Effector memory CD4-positive, alpha-beta T cell (primary cell): ENCODE results near the gene PRKAR2B.

Experiments
- DNase-seq, 3 donors: peaks; one replicate each; pipeline ENCODE4 v3.0.0-alpha.2; 2020
- H3K27ac ChIP-seq: 2 replicates; pipeline ENCODE4 v1.7.0; 2013; ENCODE audit warnings: mild to moderate bottlenecking, low read length, moderate library complexity; ENCODE audit not compliant: insufficient read depth, poor library complexity, severe bottlenecking
- H3K27me3 ChIP-seq: replicated peaks from 2 replicates; pipeline ENCODE4 v1.7.0; 2013; ENCODE audit warnings: mild to moderate bottlenecking, low read length; ENCODE audit not compliant: insufficient read depth, control insufficient read depth, poor library complexity, severe bottlenecking
- H3K36me3 ChIP-seq: 2 replicates; pipeline ENCODE4 v1.7.0; 2013; ENCODE audit warnings: mild to moderate bottlenecking, low read length, moderate library complexity; ENCODE audit not compliant: control insufficient read depth, insufficient read depth
- H3K4me1 ChIP-seq: 2 replicates; pipeline ENCODE4 v1.7.0; 2013; ENCODE audit warnings: low read length, mild to moderate bottlenecking; ENCODE audit not compliant: control insufficient read depth, insufficient read depth, poor library complexity, severe bottlenecking
- H3K4me3 ChIP-seq: 2 replicates; pipeline ENCODE4 v1.7.0; 2013; ENCODE audit warnings: low read length, low read depth, mild to moderate bottlenecking; ENCODE audit not compliant: insufficient read depth, poor library complexity, severe bottlenecking
- H3K9me3 ChIP-seq: 2 replicates; pipeline ENCODE4 v1.7.0; 2013; ENCODE audit warnings: mild to moderate bottlenecking, low read length, moderate library complexity; ENCODE audit not compliant: control insufficient read depth

The PRKAR2B gene

DNA sequence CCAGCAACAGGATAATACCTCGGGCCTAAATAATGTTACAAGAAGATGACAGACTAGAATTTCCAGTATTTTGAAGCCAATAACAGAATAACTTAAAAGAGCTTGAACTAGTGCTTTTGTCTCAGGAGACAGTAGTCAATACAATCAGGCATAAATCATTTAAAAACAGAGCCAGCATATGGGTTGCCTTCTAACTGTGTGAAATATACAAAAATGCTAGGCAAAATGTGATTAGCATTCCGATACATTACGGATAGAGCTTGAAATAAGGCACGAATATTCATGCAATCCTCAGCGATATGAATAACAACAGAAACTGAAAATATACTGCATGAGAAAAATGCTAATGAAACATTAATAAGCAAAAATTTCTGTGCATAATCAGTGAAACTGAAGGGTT, 18.3 kb upstream of the PRKAR2B start:
- DNase-seq = no peak
- Histone ChIP-seq H3K27ac (no peak overlapping the region), H3K36me3 (no peaks in the 10 kb centered on the region), H3K27me3 (no peaks in the 10 kb centered on the region), H3K4me3 (no peak overlapping the region), H3K9me3 (no peaks in the 10 kb centered on the region), H3K4me1 (no peaks in the 10 kb centered on the region)

DNA sequence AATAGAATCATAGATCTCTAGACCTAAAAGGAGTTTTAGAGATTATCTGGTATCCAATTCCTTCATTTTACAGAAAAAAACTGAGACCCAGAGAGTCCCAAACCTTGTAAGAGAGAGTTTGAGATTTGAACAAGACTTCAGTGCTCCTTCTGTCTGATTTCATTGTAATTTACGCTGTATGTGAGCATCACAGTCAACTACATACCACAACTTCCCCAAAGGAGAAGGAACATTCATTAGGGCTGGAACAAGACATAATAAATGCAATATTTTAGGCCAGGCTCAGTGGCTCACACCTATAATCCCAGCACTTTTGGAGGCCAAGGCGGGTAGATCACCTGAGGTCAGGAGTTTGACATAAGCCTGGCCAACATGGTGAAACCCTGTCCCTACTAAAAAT, 17.3 kb upstream of the PRKAR2B start:
- Histone ChIP-seq H3K36me3 (no peaks in the 10 kb centered on the region), H3K9me3 (no peaks in the 10 kb centered on the region), H3K27ac (no peak overlapping the region), H3K4me1 (no peaks in the 10 kb centered on the region), H3K27me3 (no peaks in the 10 kb centered on the region), H3K4me3 (no peak overlapping the region)
- no peak for DNase-seq

DNA sequence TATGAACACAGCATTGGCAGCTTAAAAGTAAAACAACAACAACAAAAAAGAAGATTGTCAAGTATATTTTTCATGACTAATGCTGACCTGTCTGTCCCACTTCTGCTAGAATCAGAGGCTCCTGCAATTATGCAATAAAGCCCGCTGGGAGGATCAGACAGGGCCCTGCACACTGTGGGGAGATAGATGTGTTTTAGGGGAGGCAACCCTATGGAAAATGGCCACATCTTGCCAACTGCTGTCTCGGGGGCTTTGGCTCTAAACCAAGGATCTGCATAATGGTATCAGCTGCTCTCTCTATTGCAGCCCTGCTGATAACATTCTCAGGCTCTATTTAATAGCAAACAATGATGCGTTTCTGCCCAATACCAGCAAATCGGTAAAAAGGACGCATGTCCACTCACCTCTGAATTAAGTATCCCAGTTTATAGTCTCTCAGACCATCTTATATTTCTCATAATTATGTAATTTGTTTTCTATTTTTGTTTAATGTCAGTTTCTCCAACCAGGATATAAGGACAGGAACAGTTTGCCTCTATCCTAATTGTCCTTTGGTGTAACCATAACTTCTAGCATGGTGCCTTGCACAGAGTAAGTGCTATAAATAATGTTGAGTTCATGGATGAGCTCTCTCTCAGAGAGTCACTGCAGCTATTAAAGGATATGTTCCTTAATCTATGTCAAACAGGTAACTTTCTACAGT, 15.3 kb upstream of the PRKAR2B start:
- no peaks in the 10 kb centered on the region for H3K4me1 ChIP-seq
- DNase-seq = no peak
- H3K4me3 ChIP-seq = no peak overlapping the region
- no peaks in the 10 kb centered on the region for H3K36me3 ChIP-seq
- no peaks in the 10 kb centered on the region for H3K27me3 ChIP-seq
- H3K9me3 ChIP-seq = no peaks in the 10 kb centered on the region
- H3K27ac ChIP-seq = no peak overlapping the region

DNA sequence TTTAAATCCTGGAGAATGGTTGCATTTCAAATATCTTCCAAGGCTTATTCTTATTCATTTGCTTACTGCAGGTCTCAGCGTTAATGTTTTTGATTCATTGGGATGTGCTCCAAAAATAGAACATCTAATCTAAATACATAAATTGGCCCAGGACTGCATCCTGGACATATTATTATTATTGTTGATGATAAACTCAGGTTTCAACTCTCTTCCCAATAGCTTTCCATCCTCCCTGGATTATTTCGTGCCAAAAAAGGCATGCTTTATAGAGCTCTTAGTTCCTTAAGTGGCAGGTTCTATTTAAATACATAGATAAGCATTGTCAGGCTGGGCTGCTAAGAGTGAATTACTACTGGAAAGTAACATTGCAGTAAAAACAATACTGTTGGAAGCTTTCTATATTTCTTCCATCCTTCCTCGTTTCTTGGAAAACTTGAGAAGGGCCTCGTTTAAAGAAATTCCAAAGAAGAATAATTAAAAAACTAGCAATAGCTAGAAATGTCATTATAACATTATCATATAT, 14.7 kb upstream of the PRKAR2B start:
- DNase-seq = no peak
- Histone ChIP-seq H3K9me3 (no peaks in the 10 kb centered on the region), H3K36me3 (no peaks in the 10 kb centered on the region), H3K4me1 (no peaks in the 10 kb centered on the region), H3K4me3 (no peak overlapping the region), H3K27ac (no peak overlapping the region), H3K27me3 (no peaks in the 10 kb centered on the region)

DNA sequence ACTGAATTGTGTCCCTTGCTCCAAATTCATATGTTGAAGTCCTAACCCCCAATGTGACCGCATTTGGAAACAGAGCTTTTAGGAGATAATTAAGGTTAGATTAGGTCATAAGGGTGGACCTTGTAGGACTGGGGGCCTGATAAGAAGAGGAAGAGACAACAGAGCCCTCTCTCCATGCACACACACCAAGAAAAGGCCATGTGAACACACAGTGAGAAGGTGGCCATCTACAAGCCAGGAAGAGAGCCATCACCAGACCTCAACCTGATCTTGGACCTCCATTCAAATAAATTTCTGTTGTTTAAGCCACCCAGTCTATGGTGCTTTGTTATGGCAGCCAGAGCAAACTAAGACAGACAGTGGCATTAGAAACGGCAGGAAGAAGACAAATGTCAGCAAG, 12.5 kb upstream of the PRKAR2B start:
- DNase-seq = no peak
- no peak overlapping the region for H3K27ac ChIP-seq

DNA sequence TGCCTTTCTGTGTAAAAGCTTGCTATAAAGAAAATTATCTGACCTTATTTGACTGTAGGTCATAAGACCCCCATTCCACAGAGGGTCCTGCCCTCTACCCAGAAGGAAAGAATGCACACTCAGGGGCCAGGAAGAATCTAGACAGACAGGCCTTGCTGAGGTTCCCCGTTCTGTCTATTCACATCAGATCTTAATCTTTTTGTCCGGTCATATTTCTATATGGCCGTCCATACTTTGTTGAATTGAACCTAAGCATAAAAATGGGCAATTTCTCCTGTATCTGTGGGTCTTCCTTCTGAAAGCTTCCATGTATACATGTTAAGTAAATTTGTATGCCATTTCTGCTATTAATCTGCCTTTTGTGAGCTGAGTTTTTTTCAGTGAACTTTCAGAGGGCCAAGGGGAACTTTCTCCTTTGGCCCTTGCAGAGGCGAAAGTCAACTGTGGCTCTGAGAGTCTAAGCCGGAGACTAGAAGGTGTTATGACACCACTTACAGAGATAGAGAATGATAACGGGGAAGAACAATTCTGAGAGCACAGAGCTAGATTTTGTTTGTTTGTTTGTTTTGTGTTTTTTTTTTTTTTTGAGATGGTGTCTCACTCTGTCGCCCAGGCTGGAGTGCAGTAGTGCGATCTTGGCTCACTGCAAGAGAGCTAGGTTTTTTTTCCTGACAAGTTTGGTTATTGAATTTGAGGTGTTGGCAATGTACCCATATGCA, 11.6 kb upstream of the PRKAR2B start:
- DNase-seq = no peak
- no peak overlapping the region for H3K27ac ChIP-seq
- H3K4me3 ChIP-seq = no peak overlapping the region
- no peaks in the 10 kb centered on the region for H3K4me1 ChIP-seq
- H3K36me3 ChIP-seq = no peaks in the 10 kb centered on the region
- no peaks in the 10 kb centered on the region for H3K27me3 ChIP-seq
- H3K9me3 ChIP-seq = no peaks in the 10 kb centered on the region

More for the DNA sequence above, 12.5 kb upstream of the PRKAR2B start:
- Histone ChIP-seq H3K4me1 (no peaks in the 10 kb centered on the region), H3K4me3 (no peak overlapping the region), H3K36me3 (no peaks in the 10 kb centered on the region), H3K27me3 (no peaks in the 10 kb centered on the region), H3K9me3 (no peaks in the 10 kb centered on the region)

DNA sequence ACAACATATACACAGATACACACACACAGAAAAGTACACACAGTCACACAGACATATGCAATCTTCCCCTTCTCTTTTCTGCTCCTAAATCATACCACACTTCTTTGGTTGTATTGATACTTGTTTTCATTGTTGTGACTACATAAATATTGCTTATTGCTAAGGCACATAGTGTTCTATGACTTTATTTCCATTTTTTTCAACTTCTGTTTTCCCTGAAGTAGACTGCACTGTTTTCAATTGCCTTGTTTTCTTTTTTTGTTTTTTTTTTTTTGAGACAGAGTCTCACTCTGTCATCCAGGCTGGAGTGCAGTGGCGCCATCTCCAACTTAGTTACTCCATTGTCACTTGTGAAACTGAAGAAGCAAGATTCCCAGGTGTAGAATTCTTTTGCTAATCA, 10.0 kb upstream of the PRKAR2B start:
- H3K4me1 ChIP-seq = no peaks in the 10 kb centered on the region
- no peak overlapping the region for H3K4me3 ChIP-seq
- H3K9me3 ChIP-seq = no peaks in the 10 kb centered on the region
- no peaks in the 10 kb centered on the region for H3K36me3 ChIP-seq
- DNase-seq = no peak
- no peaks in the 10 kb centered on the region for H3K27me3 ChIP-seq
- no peak overlapping the region for H3K27ac ChIP-seq

DNA sequence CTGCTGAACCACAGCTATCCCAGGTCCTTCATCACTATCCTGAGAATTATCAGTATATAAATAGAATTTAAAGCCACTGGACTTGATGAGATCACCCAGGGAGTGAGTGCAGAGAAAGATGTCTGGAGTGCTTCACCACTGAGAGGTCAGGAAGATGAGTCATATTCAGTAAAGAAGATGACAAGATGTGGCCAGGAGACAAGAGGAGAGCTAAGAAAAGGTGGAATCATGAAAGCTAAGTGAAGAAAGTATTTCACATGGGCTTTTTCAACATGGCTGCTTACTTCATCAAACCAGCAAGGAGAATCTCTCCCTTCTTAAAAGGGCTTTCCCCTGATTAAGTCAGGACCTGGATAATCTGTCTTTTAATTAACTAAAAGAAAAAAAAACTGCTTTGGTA, 9.1 kb upstream of the PRKAR2B start:
- no peak overlapping the region for H3K27ac ChIP-seq
- H3K4me1 ChIP-seq = no peaks in the 10 kb centered on the region
- DNase-seq = no peak
- no peak overlapping the region for H3K4me3 ChIP-seq
- H3K9me3 ChIP-seq = no peaks in the 10 kb centered on the region
- H3K36me3 ChIP-seq = no peaks in the 10 kb centered on the region
- H3K27me3 ChIP-seq = no peaks in the 10 kb centered on the region

DNA sequence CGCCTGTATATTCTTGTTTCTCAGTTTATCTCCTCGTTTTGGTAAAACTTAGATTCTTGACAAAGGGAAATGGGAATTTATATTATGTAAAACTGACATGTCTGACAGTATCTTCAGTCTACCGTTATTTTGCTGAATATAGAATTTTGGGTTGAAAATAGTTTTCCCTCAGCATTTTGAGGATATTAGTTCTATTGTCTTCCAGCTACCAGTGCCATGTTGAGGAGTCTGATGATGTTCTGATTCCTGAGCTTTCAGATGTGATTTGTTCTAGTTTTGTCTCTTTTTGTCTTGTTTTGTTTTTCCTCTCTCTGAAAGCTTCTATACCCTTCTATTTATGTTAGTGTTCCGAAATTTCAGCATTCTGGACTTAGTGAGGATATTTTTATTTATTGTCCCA, 8.0 kb upstream of the PRKAR2B start:
- H3K36me3 ChIP-seq = no peaks in the 10 kb centered on the region
- no peaks in the 10 kb centered on the region for H3K9me3 ChIP-seq
- H3K27me3 ChIP-seq = no peaks in the 10 kb centered on the region
- no peak for DNase-seq
- H3K27ac ChIP-seq = no peak overlapping the region
- H3K4me1 ChIP-seq = no peaks in the 10 kb centered on the region
- no peak overlapping the region for H3K4me3 ChIP-seq
